Pons (tissue), 1 donor: Measurements from ENCODE around the gene KRT7.
"Not testable (repeated sequence)": the region's sequence is repeated elsewhere in the genome, so short reads cannot be mapped to it uniquely, and the experiment has no call there.

Experiments used
- DNase-seq: peaks from one replicate; pipeline ENCODE4 v3.0.0-alpha.2; 2016; ENCODE audit warnings: low spot score

Gene KRT7

GRCh38 chr12:52278575-52279421 is 45.8 kb downstream of the KRT7 start:
- DNase-seq: peak; percentile 59

- DNase-seq: no peak
Measured at GRCh38 chr12:52279422-52280318, 46.6 kb downstream of the KRT7 start.

- no peak for DNase-seq
Measured at GRCh38 chr12:52280319-52280795, 47.3 kb downstream of the KRT7 start.

- DNase-seq: no peak
Measured at GRCh38 chr12:52280796-52281560, 47.9 kb downstream of the KRT7 start.

- no peak for DNase-seq
Measured at GRCh38 chr12:52284562-52285171, 51.6 kb downstream of the KRT7 start.

GRCh38 chr12:52285172-52285745 is 52.2 kb downstream of the KRT7 start:
- no peak for DNase-seq

GRCh38 chr12:52285851-52286530 is 52.9 kb downstream of the KRT7 start:
- DNase-seq: no peak

GRCh38 chr12:52286857-52287785 is 54.1 kb downstream of the KRT7 start:
- DNase-seq: not testable (repeated sequence)

- DNase-seq: not testable (repeated sequence)
Measured at GRCh38 chr12:52287816-52288805, 55.1 kb downstream of the KRT7 start.

- not testable (repeated sequence) for DNase-seq
Measured at GRCh38 chr12:52290483-52291134, 57.6 kb downstream of the KRT7 start.

- DNase-seq: no peak
Measured at GRCh38 chr12:52291267-52291935, 58.4 kb downstream of the KRT7 start, which contains the start of gene KRT81. TSS of gene KRT81 (minus strand) at chr12:52291534. CDS start at chr12:52291465, 69 bp downstream.

- no peak for DNase-seq
Measured at GRCh38 chr12:52293926-52294325, 60.9 kb downstream of the KRT7 start.

- DNase-seq: no peak
Measured at GRCh38 chr12:52294803-52295202, 61.8 kb downstream of the KRT7 start.

GRCh38 chr12:52295663-52296062 is 62.6 kb downstream of the KRT7 start:
- DNase-seq: no peak

- no peak for DNase-seq
Measured at GRCh38 chr12:52296572-52297215, 63.7 kb downstream of the KRT7 start.
